HFFc6 (cell line): ENCODE results near the gene SNAP47. TPM values are rescaled to one million over a fixed set of nuclear protein-coding genes. Genes with fewer than 3 reads are reported as not detected.

ENCODE experiments used
- DNase-seq: peaks from one replicate; pipeline ENCODE4 v3.0.0-alpha.2; 2018
- H3K27ac Mint-ChIP-seq: 2 replicates; pipeline ENCODE4 v1.8.0; 2020; ENCODE audit warnings: mild to moderate bottlenecking, mixed read lengths
- H3K27me3 Mint-ChIP-seq: 2 replicates; pipeline ENCODE4 v1.8.0; 2021; ENCODE audit warnings: mild to moderate bottlenecking, moderate library complexity, mixed read lengths; ENCODE audit not compliant: insufficient read depth
- H3K36me3 Mint-ChIP-seq: 2 replicates; pipeline ENCODE4 v1.8.0; 2021; ENCODE audit warnings: low read depth, mixed read lengths
- H3K4me1 Mint-ChIP-seq: 2 replicates; pipeline ENCODE4 v1.8.0; 2020; ENCODE audit warnings: low read depth, mixed read lengths
- H3K4me3 Mint-ChIP-seq: 2 replicates; pipeline ENCODE4 v1.8.0; 2020; ENCODE audit warnings: mild to moderate bottlenecking, moderate library complexity, mixed read lengths
- H3K9me3 Mint-ChIP-seq: 2 replicates; pipeline ENCODE4 v1.8.0; 2020; ENCODE audit warnings: mild to moderate bottlenecking, mixed read lengths
- total RNA-seq, 6 experiments: library from RNA; stranded (reverse); fragmentation: NEBNext Ultra II Directional; extraction: Animal tissue kit (Norgen Biotek cat#: 25700); gene quantifications; 2 replicates in 1 of 6; 3 replicates in 5 of 6; pipeline ENCODE4 v1.2.3, GENCODE V29; 2021
- TF ChIP-seq, protein P1 (sequence below): fragments of 200-600 bp; sonication (generic); IDR thresholded peaks from 2 replicates; pipeline ENCODE4 v1.5.0; 2021; ENCODE audit warnings: antibody characterized with exemption, mild to moderate bottlenecking

The SNAP47 gene
- total RNA-seq, 6 experiments from 2014 or later = 27.0 to 31.2 (median 30.4) TPM

DNA sequence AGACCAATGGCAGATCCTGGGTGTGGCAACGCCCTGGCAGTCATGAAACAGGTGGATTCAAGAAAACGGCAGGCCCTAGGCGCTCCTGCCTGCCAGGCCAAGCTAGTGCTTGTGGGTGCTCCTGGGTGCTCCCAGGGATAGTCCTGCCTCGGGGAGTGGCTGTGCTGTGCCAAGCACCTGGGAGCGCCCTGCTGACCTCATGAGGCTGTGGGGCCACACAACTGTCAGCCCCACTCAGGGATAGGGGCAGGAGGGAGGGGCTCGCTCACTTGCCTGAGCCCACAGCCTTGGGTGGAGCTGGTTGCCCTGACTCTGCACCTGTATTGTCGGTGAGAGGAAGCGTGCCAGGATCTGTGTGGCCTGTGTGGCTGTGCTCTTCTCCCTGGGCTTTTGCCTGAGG, 9.4 kb downstream of the SNAP47 start:
- Mint-ChIP-seq H3K27ac (no peak overlapping the region), H3K27me3 (peaks cover 3% of the 10 kb centered on the region), H3K4me3 (no peak overlapping the region), H3K4me1 (no peaks in the 10 kb centered on the region), H3K9me3 (no peaks in the 10 kb centered on the region), H3K36me3 (no peaks in the 10 kb centered on the region)
- DNase-seq = no peak
- TF ChIP-seq, protein P1, sequence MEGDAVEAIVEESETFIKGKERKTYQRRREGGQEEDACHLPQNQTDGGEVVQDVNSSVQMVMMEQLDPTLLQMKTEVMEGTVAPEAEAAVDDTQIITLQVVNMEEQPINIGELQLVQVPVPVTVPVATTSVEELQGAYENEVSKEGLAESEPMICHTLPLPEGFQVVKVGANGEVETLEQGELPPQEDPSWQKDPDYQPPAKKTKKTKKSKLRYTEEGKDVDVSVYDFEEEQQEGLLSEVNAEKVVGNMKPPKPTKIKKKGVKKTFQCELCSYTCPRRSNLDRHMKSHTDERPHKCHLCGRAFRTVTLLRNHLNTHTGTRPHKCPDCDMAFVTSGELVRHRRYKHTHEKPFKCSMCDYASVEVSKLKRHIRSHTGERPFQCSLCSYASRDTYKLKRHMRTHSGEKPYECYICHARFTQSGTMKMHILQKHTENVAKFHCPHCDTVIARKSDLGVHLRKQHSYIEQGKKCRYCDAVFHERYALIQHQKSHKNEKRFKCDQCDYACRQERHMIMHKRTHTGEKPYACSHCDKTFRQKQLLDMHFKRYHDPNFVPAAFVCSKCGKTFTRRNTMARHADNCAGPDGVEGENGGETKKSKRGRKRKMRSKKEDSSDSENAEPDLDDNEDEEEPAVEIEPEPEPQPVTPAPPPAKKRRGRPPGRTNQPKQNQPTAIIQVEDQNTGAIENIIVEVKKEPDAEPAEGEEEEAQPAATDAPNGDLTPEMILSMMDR = no peak

DNA sequence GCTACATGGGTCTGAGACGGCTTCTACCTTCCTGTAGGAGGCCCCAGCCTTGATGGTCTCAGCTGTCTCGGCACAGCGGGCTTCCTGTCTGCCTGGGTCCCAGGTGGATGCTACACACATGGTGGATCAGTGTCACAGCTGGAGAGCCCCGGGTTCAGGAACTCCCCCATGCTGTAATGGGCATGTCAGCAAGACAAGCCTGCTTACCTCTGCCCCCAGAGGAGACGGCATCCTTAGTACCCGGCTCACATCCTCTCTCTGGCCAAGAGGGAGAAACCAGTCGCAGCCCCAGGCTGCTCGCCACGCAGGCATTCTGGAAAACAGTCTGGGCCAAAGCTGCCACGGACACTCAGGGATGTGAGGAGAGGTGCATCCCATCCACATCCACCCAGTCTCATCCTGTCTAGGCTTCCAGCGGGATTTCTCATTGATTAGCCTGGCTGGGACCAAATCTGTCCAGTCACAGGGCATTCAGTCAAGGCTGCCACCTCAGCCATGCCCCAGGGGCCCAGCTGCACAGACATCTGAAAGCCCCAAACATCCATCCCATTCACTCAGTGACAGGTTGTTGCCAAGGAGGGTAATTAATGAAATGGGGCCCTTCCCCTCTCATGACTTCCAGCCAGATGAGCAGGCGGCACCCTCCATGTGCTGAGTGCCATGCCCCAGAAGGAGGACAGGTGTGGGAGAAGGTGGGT, 10.5 kb downstream of the SNAP47 start:
- H3K27ac Mint-ChIP-seq = no peak overlapping the region
- no peak overlapping the region for H3K4me3 Mint-ChIP-seq
- no peaks in the 10 kb centered on the region for H3K4me1 Mint-ChIP-seq
- H3K9me3 Mint-ChIP-seq = no peaks in the 10 kb centered on the region
- TF ChIP-seq, protein P1 = no peak
- DNase-seq = no peak
- H3K27me3 Mint-ChIP-seq = peaks cover 3% of the 10 kb centered on the region
- H3K36me3 Mint-ChIP-seq = no peaks in the 10 kb centered on the region

DNA sequence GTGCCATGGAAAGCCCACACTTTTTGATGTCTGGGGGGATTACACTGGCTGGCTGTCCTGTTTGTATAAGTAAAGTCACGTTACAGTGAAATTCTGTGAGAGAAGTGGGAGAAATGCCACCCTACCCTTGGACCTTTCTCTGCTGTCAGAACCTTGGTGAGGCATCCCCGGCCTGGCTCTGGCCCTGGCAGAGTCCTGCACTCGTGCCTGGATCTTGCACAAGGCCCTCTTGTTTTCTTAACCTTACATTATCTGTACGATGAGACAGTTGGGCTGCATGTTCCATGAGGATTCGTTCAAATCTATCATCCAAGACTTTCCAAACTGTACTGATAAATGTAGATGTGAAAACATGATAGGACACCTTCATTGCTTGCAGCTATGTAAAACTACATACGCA, 11.4 kb downstream of the SNAP47 start:
- Mint-ChIP-seq H3K36me3 (no peaks in the 10 kb centered on the region), H3K4me3 (no peak overlapping the region)

DNA sequence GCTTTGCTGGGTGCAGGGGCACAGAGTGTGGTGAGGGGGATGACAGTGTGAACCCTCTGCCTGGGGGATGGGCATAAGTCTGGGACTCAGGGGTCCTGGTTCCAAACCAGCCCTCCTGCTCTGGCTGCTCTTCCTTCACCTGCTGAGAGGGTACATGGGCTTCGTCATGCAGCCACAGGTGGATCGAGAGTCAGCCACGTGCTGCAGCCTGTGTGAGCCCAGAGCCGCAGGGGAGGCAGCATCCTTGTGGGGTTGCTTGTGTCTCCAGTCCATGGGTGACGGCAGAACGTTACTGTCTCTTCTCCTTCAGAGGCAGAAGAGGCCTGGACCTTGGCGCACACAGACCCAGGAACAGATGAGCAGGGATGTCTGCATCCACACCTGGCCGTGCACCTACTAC, 12.1 kb downstream of the SNAP47 start:
- Mint-ChIP-seq H3K4me1 (no peaks in the 10 kb centered on the region), H3K4me3 (no peak overlapping the region), H3K9me3 (no peaks in the 10 kb centered on the region), H3K36me3 (no peaks in the 10 kb centered on the region), H3K27ac (no peak overlapping the region), H3K27me3 (no peaks in the 10 kb centered on the region; the same call in 1 of the 2 replicates)
- DNase-seq = no peak
- TF ChIP-seq, protein P1 = no peak

More for the DNA sequence above, 11.4 kb downstream of the SNAP47 start:
- TF ChIP-seq, protein P1 = no peak
- no peak overlapping the region for H3K27ac Mint-ChIP-seq
- no peaks in the 10 kb centered on the region for H3K9me3 Mint-ChIP-seq
- no peaks in the 10 kb centered on the region for H3K4me1 Mint-ChIP-seq
- H3K27me3 Mint-ChIP-seq = no peaks in the 10 kb centered on the region; the same call in 1 of the 2 replicates
- DNase-seq = no peak

DNA sequence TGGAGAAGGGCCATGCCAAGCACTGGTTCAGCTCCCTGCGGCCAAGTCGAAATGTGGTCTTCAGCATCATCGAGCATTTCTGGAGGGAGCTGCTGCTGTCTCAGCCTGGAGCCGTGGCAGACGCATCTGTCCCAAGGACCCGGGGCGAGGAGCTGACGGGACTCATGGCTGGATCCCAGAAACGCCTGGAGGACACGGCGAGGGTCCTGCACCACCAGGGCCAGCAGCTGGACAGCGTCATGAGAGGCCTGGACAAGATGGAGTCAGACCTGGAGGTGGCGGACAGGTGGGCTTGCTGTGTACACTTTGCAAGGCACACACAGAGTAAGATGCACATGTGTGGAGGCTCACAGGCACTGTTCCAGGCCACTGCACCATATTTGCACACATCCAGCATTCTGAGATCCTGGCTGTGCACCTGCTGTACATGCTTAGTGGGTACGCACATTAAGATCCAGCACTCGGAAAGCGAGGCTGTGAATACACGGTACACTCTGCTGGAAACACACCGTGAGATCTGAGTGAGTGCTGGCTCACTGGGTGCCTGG, 12.8 kb downstream of the SNAP47 start:
- no peak overlapping the region for H3K4me3 Mint-ChIP-seq
- H3K27ac Mint-ChIP-seq = no peak overlapping the region

More for the DNA sequence above, 12.8 kb downstream of the SNAP47 start:
- Mint-ChIP-seq H3K9me3 (no peaks in the 10 kb centered on the region), H3K27me3 (no peaks in the 10 kb centered on the region), H3K4me1 (no peaks in the 10 kb centered on the region), H3K36me3 (no peaks in the 10 kb centered on the region)
- DNase-seq = no peak
- TF ChIP-seq, protein P1 = no peak
